Endothelial cell of umbilical vein (primary cell): ENCODE results near the gene TFG. TPM values are rescaled to one million over a fixed set of nuclear protein-coding genes. Genes with fewer than 3 reads are reported as not detected.

ENCODE experiments used
- BruUV-seq: library from RNA; stranded (reverse); fragments of 400-500 nt; replicated peaks from 2 replicates; lab custom pipeline; 2021; lab: Mats Ljungman, UMichigan
- CTCF ChIA-PET: fragments of 300-600, 350-600 bp; sonication (Branson Sonifier 250); formaldehyde crosslinking; loops from one replicate; lab custom pipeline; 2021; ENCODE audit warnings: antibody characterized with exemption, inconsistent platforms; lab: Charles Lee
- POLR2A ChIA-PET: fragments of 300-600, 350-600 bp; sonication (Branson Sonifier 250); formaldehyde crosslinking; loops from one replicate; lab custom pipeline; 2021; ENCODE audit warnings: antibody characterized with exemption, inconsistent platforms; lab: Charles Lee
- DNase-seq: peaks from one replicate; pipeline ENCODE4 v3.0.0-alpha.2; 2011; ENCODE audit warnings: low read depth, low spot score
- FAIRE-seq: peaks from 2 replicates; lab custom pipeline; 2011; peaks lifted over from hg19 to GRCh38; lab: Jason Lieb, UNC
- H2AFZ ChIP-seq: 2 replicates; pipeline ENCODE4 v1.6.0; 2012; ENCODE audit warnings: low read depth, low read length, control low read depth, inconsistent platforms
- H3K27ac ChIP-seq: 2 replicates; pipeline ENCODE4 v1.5.1; 2011; ENCODE audit warnings: low read depth, mild to moderate bottlenecking, control low read depth, low read length, moderate library complexity; ENCODE audit not compliant: insufficient read depth
- H3K27me3 ChIP-seq, 2 experiments: 2 replicates each; pipeline versions ENCODE4 v1.6.0 to v1.6.1; 2011; ENCODE audit warnings: low read length in 2 of 2, mixed read lengths in 1 of 2; ENCODE audit not compliant: control insufficient read depth in 2 of 2, insufficient read depth in 2 of 2
- H3K36me3 ChIP-seq, 2 experiments: 2 replicates in 1 of 2; 3 replicates in 1 of 2; pipeline ENCODE4 v1.5.1; 2011; ENCODE audit warnings: low read length in 2 of 2, mild to moderate bottlenecking in 1 of 2, moderate library complexity in 1 of 2; ENCODE audit not compliant: control insufficient read depth in 2 of 2, insufficient read depth in 2 of 2; ENCODE audit errors: extremely low read depth in 1 of 2
- H3K4me1 ChIP-seq: 3 replicates; pipeline ENCODE4 v1.5.1; 2011; ENCODE audit warnings: mild to moderate bottlenecking, low read length; ENCODE audit not compliant: control insufficient read depth, insufficient read depth; ENCODE audit errors: extremely low read depth
- H3K4me2 ChIP-seq: 2 replicates; pipeline ENCODE4 v1.6.1; 2011; ENCODE audit warnings: low read length, control low read depth, mixed read lengths; ENCODE audit not compliant: insufficient read depth
- H3K4me3 ChIP-seq, 3 experiments: fragments of 200-600 bp in 1 of 3; sonication (generic), shearing (Covaris generic) in 1 of 3; replicated peaks in 1 of 3; 2 replicates each; pipeline ENCODE4 v1.5.1; 2011 to 2016; ENCODE audit warnings: control low read depth in 3 of 3, low read length in 3 of 3, mild to moderate bottlenecking in 2 of 3, inconsistent platforms in 1 of 3, low read depth in 1 of 3, moderate library complexity in 1 of 3; ENCODE audit not compliant: insufficient read depth in 1 of 3
- H3K79me2 ChIP-seq: 2 replicates; pipeline ENCODE4 v1.6.0; 2012; ENCODE audit warnings: low read length, inconsistent platforms; ENCODE audit not compliant: control insufficient read depth, insufficient read depth
- H3K9ac ChIP-seq: replicated peaks from 2 replicates; pipeline ENCODE3; 2011; ENCODE audit warnings: low read length, control low read depth; ENCODE audit not compliant: insufficient read depth; ENCODE audit errors: extremely low read depth
- H3K9me1 ChIP-seq: replicated peaks from 3 replicates; pipeline ENCODE4 v1.6.0; 2011; ENCODE audit warnings: mild to moderate bottlenecking, low read length; ENCODE audit not compliant: control insufficient read depth, insufficient read depth; ENCODE audit errors: extremely low read depth
- H3K9me3 ChIP-seq: replicated peaks from 2 replicates; pipeline ENCODE4 v1.5.1; 2012; ENCODE audit warnings: low read length, inconsistent platforms; ENCODE audit not compliant: control insufficient read depth, insufficient read depth
- H4K20me1 ChIP-seq: replicated peaks from 2 replicates; pipeline ENCODE3; 2011; ENCODE audit warnings: mild to moderate bottlenecking, low read length; ENCODE audit not compliant: control insufficient read depth, insufficient read depth; ENCODE audit errors: extremely low read depth
- EZH2 ChIP-seq: IDR thresholded peaks from 2 replicates; pipeline ENCODE4 v1.6.1; 2012; ENCODE audit warnings: borderline replicate concordance, low read depth, mild to moderate bottlenecking, moderate library complexity, low read length, inconsistent platforms; ENCODE audit not compliant: severe bottlenecking
- FOS ChIP-seq: IDR thresholded peaks from 2 replicates; pipeline ENCODE4 v1.6.1; 2011; ENCODE audit warnings: mild to moderate bottlenecking, low read length, moderate library complexity, borderline replicate concordance; ENCODE audit not compliant: insufficient read depth
- GATA2 ChIP-seq: IDR thresholded peaks from 2 replicates; pipeline ENCODE4 v1.7.0; 2011; ENCODE audit warnings: low read depth, mild to moderate bottlenecking, moderate library complexity, mixed read lengths, low read length; ENCODE audit not compliant: insufficient read length, insufficient read depth
- JUN ChIP-seq: IDR thresholded peaks from 2 replicates; pipeline ENCODE4 v1.6.1; 2011; ENCODE audit warnings: borderline replicate concordance, low read depth; ENCODE audit not compliant: insufficient read length, insufficient read depth
- MAX ChIP-seq: IDR thresholded peaks from 2 replicates; pipeline ENCODE4 v1.6.1; 2011; ENCODE audit not compliant: insufficient read depth, insufficient read length
- MYC ChIP-seq: IDR thresholded peaks from one replicate; pipeline ENCODE4 v1.6.1; 2011; ENCODE audit warnings: mild to moderate bottlenecking, low read depth, low read length
- POLR2A ChIP-seq: IDR thresholded peaks from 2 replicates; pipeline ENCODE4 v1.6.1; 2012; ENCODE audit warnings: low read depth, mild to moderate bottlenecking, control low read depth, low read length
- POLR2AphosphoS5 ChIP-seq: IDR thresholded peaks from 2 replicates; pipeline ENCODE4 v1.6.1; 2012; ENCODE audit warnings: low read depth, mild to moderate bottlenecking, control low read depth, low read length, moderate library complexity; ENCODE audit not compliant: insufficient read depth
- dilution Hi-C: fragments of 300-500 bp; cut with MboI; formaldehyde crosslinking; loops from one replicate; pipeline ENCODE4 v1.15.0; 2019; ENCODE audit warnings: low sequenced_read_pairs; ENCODE audit not compliant: extremely low pct_ligation_motif_present
- intact Hi-C: fragments of 100-400 bp; cut with micrococcal nuclease; formaldehyde crosslinking; loops from one replicate; pipeline ENCODE4 v1.10.0; 2022
- polyA plus RNA-seq, 4 experiments: library from polyadenylated mRNA; depleted of rRNA in 3 of 4; stranded (reverse) in 3 of 4; unstranded in 1 of 4; fragments of >200 nt; gene quantifications; 2 replicates each; pipeline versions ENCODE4 v1.2.1 to v1.2.3, GENCODE V29; 2011 to 2012; ENCODE audit warnings: missing spikeins in 1 of 4
- total RNA-seq: library from RNA; stranded (reverse); gene quantifications from 2 replicates; pipeline ENCODE4 v1.2.3, GENCODE V29; 2021
- TF ChIP-seq, protein P1 (sequence below), 2 donors: IDR thresholded peaks; 1 replicate in 1 of 2; 2 replicates in 1 of 2; pipeline ENCODE4 v1.5.1; 2011; ENCODE audit warnings: low read length in 2 of 2, mild to moderate bottlenecking in 2 of 2, moderate library complexity in 2 of 2, control low read depth in 1 of 2, inconsistent platforms in 1 of 2, low read depth in 1 of 2; ENCODE audit not compliant: insufficient read depth in 1 of 2; ENCODE audit errors: extremely low read depth in 1 of 2

The TFG gene
- total and polyA plus RNA-seq, 2 donors (not counting 3 experiments of a cell fraction or from before 2014, with no cell fraction given) = 106 to 154 TPM

DNA sequence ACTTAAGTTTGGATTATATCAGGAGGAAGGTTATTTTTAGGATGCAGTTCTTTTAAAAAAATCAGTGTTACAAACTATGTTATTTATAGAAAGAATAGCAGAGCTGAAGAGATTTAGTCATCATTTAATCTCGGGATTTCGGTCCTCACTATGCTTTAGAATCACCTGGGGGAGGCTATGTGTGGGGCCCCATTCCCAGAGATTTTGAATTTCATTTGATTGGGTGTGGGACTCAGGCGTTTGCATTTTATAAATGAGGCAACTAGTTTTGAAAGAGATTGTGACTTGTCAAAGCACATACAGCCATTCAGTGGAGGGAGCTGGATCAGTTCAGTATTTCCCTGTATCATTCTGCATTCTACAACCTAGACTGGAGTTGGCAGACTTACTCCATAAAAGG is 36.8 kb downstream of the TFG start:
- Histone ChIP-seq H3K4me1 (no peaks in the 10 kb centered on the region), H3K27me3 (no peaks in the 10 kb centered on the region), H3K4me3 (no peak overlapping the region), H3K4me2 (no peak overlapping the region), H3K9me1 (no peaks in the 10 kb centered on the region), H3K79me2 (no peaks in the 10 kb centered on the region), H3K27ac (no peak overlapping the region), H4K20me1 (peaks cover 3% of the 10 kb centered on the region), H2AFZ (no peak overlapping the region), H3K9me3 (no peaks in the 10 kb centered on the region), H3K36me3 (peaks cover 5 to 46% of the 10 kb centered on the region in 2 experiments), H3K9ac (no peak overlapping the region)
- TF ChIP-seq FOS (no peak), EZH2 (no peak), GATA2 (no peak), MYC (no peak), POLR2A (no peak), POLR2AphosphoS5 (no peak), MAX (no peak), JUN (no peak)
- TF ChIP-seq, protein P1, sequence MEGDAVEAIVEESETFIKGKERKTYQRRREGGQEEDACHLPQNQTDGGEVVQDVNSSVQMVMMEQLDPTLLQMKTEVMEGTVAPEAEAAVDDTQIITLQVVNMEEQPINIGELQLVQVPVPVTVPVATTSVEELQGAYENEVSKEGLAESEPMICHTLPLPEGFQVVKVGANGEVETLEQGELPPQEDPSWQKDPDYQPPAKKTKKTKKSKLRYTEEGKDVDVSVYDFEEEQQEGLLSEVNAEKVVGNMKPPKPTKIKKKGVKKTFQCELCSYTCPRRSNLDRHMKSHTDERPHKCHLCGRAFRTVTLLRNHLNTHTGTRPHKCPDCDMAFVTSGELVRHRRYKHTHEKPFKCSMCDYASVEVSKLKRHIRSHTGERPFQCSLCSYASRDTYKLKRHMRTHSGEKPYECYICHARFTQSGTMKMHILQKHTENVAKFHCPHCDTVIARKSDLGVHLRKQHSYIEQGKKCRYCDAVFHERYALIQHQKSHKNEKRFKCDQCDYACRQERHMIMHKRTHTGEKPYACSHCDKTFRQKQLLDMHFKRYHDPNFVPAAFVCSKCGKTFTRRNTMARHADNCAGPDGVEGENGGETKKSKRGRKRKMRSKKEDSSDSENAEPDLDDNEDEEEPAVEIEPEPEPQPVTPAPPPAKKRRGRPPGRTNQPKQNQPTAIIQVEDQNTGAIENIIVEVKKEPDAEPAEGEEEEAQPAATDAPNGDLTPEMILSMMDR (IDR thresholded peaks at IDR 0.05; ENCODE audit: extremely low read depth in 1 of 2, insufficient read depth in 1 of 2, low read depth in 1 of 2, low read length in 2 of 2) = no peak
- dilution Hi-C loops = no loop called here
- BruUV-seq = no TSS peak
- ChIA-PET POLR2A (no interaction called here), CTCF (interaction anchor here (1.0 to 1.4 kb wide), 2 partner anchors 47 to 284 kb away, joined by 3 to 4 read pairs; no protein-coding TSS in a partner anchor)
- intact Hi-C loops = loop anchor here (10.0 kb wide), 1 partner anchor 249 kb away; the partner anchor contains the start of gene ABI3BP
- FAIRE-seq (no peak), DNase-seq (no peak)
